GM19025 (cell line): ENCODE data around the gene GRIN2D.

Experiments used
- ATAC-seq: cut with Tn5 transposase; IDR thresholded peaks from one replicate; pipeline ENCODE4 v1.9.1; 2021; ENCODE audit warnings: mild to moderate bottlenecking, low read depth, moderate library complexity; ENCODE audit not compliant: unreplicated experiment

Gene GRIN2D

GRCh38 chr19:48428670-48429069 lies 35.2 kb downstream of the GRIN2D start:
- no peak for ATAC-seq

DNA sequence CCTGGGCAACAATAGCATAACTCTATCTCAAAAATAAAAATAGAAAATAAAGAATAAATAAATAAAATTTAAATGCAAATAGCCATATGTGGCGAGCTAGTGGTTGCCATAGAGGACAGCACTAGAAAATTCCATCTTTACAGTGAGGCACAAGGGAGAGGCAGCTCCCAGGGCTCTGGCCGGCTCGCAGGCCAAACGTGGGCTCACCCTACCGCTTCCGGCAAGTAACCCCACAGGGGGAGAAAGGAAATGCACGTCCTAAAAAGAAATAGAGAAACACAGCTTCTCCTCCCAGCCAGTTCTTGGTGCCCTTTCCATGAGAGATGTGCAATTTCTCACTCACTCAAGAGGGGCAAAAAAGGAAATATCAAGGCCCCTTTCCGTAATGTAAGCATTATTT lies 39.9 kb downstream of the GRIN2D start:
- ATAC-seq, result no peak

DNA sequence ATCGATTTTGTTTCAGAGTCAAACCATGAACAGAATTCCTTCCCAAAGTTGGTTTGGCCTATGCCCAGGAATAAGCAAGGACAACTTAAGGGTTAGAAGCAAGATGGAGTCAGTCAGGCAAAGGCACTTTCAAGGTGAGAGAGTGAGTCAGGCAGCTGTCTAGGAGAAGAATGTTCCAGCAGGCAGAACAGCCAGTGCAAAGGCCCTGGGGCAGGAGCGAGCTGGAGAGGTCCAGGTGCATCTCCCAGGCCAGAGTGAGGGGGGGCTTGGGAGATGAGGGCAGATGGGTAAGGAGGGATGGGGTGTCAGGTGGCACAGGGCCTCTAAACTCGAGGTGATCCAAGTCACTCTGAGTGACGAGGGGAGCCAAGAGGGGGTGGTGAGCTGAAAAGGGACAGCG lies 43.1 kb downstream of the GRIN2D start:
- no peak for ATAC-seq

- no peak for ATAC-seq
Measured at GRCh38 chr19:48441360-48442050, 48.0 kb downstream of the GRIN2D start.

DNA sequence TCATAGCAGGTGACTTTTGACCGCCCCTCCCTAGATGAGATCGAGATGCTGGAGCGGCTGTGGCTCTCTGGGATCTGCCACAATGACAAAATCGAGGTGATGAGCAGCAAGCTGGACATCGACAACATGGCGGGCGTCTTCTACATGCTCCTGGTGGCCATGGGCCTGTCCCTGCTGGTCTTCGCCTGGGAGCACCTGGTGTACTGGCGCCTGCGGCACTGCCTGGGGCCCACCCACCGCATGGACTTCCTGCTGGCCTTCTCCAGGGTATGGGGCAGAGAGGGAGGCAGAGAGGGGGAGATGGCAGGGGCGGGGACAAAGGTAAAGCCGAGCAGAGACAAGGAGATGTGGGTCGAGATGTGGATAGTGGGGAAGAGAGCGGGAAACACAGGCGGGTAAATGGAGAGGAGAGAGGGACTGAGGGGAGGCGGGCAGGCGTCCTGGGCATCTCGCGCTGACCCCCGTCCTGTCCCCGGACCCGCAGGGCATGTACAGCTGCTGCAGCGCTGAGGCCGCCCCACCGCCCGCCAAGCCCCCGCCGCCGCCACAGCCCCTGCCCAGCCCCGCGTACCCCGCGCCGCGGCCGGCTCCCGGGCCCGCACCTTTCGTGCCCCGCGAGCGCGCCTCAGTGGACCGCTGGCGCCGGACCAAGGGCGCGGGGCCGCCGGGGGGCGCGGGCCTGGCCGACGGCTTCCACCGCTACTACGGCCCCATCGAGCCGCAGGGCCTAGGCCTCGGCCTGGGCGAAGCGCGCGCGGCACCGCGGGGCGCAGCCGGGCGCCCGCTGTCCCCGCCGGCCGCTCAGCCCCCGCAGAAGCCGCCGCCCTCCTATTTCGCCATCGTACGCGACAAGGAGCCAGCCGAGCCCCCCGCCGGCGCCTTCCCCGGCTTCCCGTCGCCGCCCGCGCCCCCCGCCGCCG lies 48.9 kb downstream of the GRIN2D start:
- no peak for ATAC-seq

DNA sequence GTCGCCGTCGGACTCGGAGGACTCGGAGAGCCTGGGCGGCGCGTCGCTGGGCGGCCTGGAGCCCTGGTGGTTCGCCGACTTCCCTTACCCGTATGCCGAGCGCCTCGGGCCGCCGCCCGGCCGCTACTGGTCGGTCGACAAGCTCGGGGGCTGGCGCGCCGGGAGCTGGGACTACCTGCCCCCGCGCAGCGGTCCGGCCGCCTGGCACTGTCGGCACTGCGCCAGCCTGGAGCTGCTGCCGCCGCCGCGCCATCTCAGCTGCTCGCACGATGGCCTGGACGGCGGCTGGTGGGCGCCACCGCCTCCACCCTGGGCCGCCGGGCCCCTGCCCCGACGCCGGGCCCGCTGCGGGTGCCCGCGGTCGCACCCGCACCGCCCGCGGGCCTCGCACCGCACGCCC lies 49.8 kb downstream of the GRIN2D start:
- no peak for ATAC-seq
